CD4-positive, CD25-positive, alpha-beta regulatory T cell (primary cell): Measurements from ENCODE around the gene SPCS2. TPM values are rescaled to one million over a fixed set of nuclear protein-coding genes. Genes with fewer than 3 reads are reported as not detected.

Source experiments
- ATAC-seq, 2 donors: fragments of 150-1000 bp; cut with Tn5 transposase; one replicate each; pipeline ENCODE4 v1.10.0; 2021; ENCODE audit warnings: low read depth in 2 of 2, moderate number of reproducible peaks in 2 of 2, moderate library complexity in 1 of 2
- DNase-seq, 3 donors: peaks; one replicate each; pipeline versions ENCODE4 v3.0.0 to v3.0.0-alpha.2; 2012 to 2022; ENCODE audit warnings: mixed read lengths in 1 of 3
- H3K27ac ChIP-seq: one replicate; pipeline ENCODE4 v1.7.0; 2013; ENCODE audit warnings: mild to moderate bottlenecking, low read length; ENCODE audit not compliant: insufficient read depth, poor library complexity, severe bottlenecking
- H3K27me3 ChIP-seq: one replicate; pipeline ENCODE4 v1.7.0; 2013; ENCODE audit warnings: low read length; ENCODE audit not compliant: control insufficient read depth, insufficient read depth
- H3K36me3 ChIP-seq: one replicate; pipeline ENCODE4 v1.7.0; 2013; ENCODE audit warnings: mild to moderate bottlenecking, low read length, moderate library complexity; ENCODE audit not compliant: control insufficient read depth, insufficient read depth
- H3K4me1 ChIP-seq: 2 replicates; pipeline ENCODE4 v1.7.0; 2013; ENCODE audit warnings: mild to moderate bottlenecking, low read length; ENCODE audit not compliant: insufficient read depth, control insufficient read depth, poor library complexity, severe bottlenecking
- H3K4me3 ChIP-seq: one replicate; pipeline ENCODE4 v1.7.0; 2013; ENCODE audit warnings: low read depth, mild to moderate bottlenecking, low read length, moderate library complexity
- H3K9me3 ChIP-seq, 2 experiments: 1 replicate in 1 of 2; 2 replicates in 1 of 2; pipeline ENCODE4 v1.7.0; 2013; ENCODE audit warnings: low read length in 2 of 2, mild to moderate bottlenecking in 1 of 2, moderate library complexity in 1 of 2; ENCODE audit not compliant: control insufficient read depth in 2 of 2
- H3K27ac Mint-ChIP-seq, 3 donors: one replicate each; pipeline ENCODE4 v1.8.0; 2020 to 2022; ENCODE audit warnings: mild to moderate bottlenecking in 3 of 3, mixed read lengths in 3 of 3, moderate library complexity in 2 of 3
- H3K27me3 Mint-ChIP-seq: one replicate; pipeline ENCODE4 v1.8.0; 2022; ENCODE audit warnings: mild to moderate bottlenecking, mixed read lengths
- H3K36me3 Mint-ChIP-seq: one replicate; pipeline ENCODE4 v1.8.0; 2020; ENCODE audit warnings: mixed read lengths
- H3K4me1 Mint-ChIP-seq, 4 donors: one replicate each; pipeline ENCODE4 v1.8.0; 2020 to 2022; ENCODE audit warnings: mixed read lengths in 4 of 4, mild to moderate bottlenecking in 1 of 4
- H3K4me3 Mint-ChIP-seq, 4 donors: one replicate each; pipeline ENCODE4 v1.8.0; 2020 to 2022; ENCODE audit warnings: mild to moderate bottlenecking in 4 of 4, mixed read lengths in 4 of 4, moderate library complexity in 3 of 4
- H3K9me3 Mint-ChIP-seq, 7 donors: one replicate each; pipeline ENCODE4 v1.8.0; 2020 to 2022; ENCODE audit warnings: mixed read lengths in 7 of 7, mild to moderate bottlenecking in 3 of 7, moderate library complexity in 2 of 7
- polyA plus RNA-seq, 4 donors: library from polyadenylated mRNA; unstranded; fragments of 300-500 nt; fragmentation: Illumina TruSeq; gene quantifications; one replicate each; pipeline ENCODE4 v1.2.3, GENCODE V29; 2021
- total RNA-seq: library from RNA; stranded (reverse); gene quantifications from one replicate; pipeline ENCODE4 v1.2.3, GENCODE V29; 2022

The SPCS2 gene
- total RNA-seq, result 73.2 TPM
- polyA plus RNA-seq, result 100 to 1,000 TPM; 166 to 266 (median 195) TPM

- peak within 1 kb of the TSS; percentile 82 for H3K27ac ChIP-seq
- H3K27me3 ChIP-seq, result no peaks in the 10 kb centered on the region
- Mint-ChIP-seq H3K27ac (peak within 1 kb of the TSS; percentile 99), H3K27me3 (no peaks in the 10 kb centered on the region), H3K9me3 (no peaks in the 10 kb centered on the region), H3K4me3 (peak within 1 kb of the TSS; percentile 96 to 100 (median 97)), H3K36me3 (peaks cover 14% of the 10 kb centered on the region), H3K4me1 (peaks cover 37 to 65% (median 49%) of the 10 kb centered on the region in 4 donors)
- DNase-seq, result peak; percentile 97 to 99 (median 98)
- ATAC-seq, result peak; percentile 98 to 99
- H3K4me1 ChIP-seq, result peaks cover 37% of the 10 kb centered on the region
- peaks cover 15% of the 10 kb centered on the region for H3K36me3 ChIP-seq
- H3K4me3 ChIP-seq, result peak within 1 kb of the TSS; percentile 96
- H3K9me3 ChIP-seq, result no peaks in the 10 kb centered on the region
These were observed at the start of gene SPCS2, which contains the start of gene XRRA1 for GRCh38 chr11:74948898-74949752. TSS of gene SPCS2 (plus strand) at chr11:74949266. CDS start at chr11:74949286, 20 bp downstream. TSS of gene XRRA1 (minus strand) at chr11:74949091. CDS start at chr11:74940878, 8,213 bp downstream.

GRCh38 chr11:74902342-74902741 lies 46.7 kb upstream of the SPCS2 start:
- Mint-ChIP-seq H3K27ac (no peak overlapping the region), H3K4me1 (peaks cover 0 to 21% (median 2%) of the 10 kb centered on the region in 4 donors), H3K36me3 (peaks cover 41% of the 10 kb centered on the region), H3K27me3 (no peaks in the 10 kb centered on the region), H3K9me3 (peaks cover 0 to 46% (median 12%) of the 10 kb centered on the region in 7 donors), H3K4me3 (no peak overlapping the region)
- DNase-seq (no peak), ATAC-seq (no peak)
- H3K4me3 ChIP-seq, result no peak overlapping the region
- H3K36me3 ChIP-seq, result peaks cover 19% of the 10 kb centered on the region
- H3K27ac ChIP-seq, result no peak overlapping the region
- H3K9me3 ChIP-seq, result peaks cover 11 to 14% of the 10 kb centered on the region in 2 experiments
- H3K27me3 ChIP-seq, result no peaks in the 10 kb centered on the region
- H3K4me1 ChIP-seq, result no peaks in the 10 kb centered on the region

- DNase-seq (no peak), ATAC-seq (no peak)
- H3K27ac ChIP-seq, result no peak overlapping the region
- H3K9me3 Mint-ChIP-seq, result peaks cover 0 to 22% (median 11%) of the 10 kb centered on the region in 7 donors
- peaks cover 53% of the 10 kb centered on the region for H3K36me3 Mint-ChIP-seq
- peaks cover 33% of the 10 kb centered on the region for H3K36me3 ChIP-seq
- no peak overlapping the region for H3K4me3 Mint-ChIP-seq
- no peaks in the 10 kb centered on the region for H3K4me1 ChIP-seq
- no peaks in the 10 kb centered on the region for H3K27me3 Mint-ChIP-seq
- H3K27me3 ChIP-seq, result no peaks in the 10 kb centered on the region
- no peak overlapping the region for H3K4me3 ChIP-seq
- peaks cover 3 to 4% of the 10 kb centered on the region in 2 experiments for H3K9me3 ChIP-seq
- H3K27ac Mint-ChIP-seq, result peak overlapping the region; percentile 19 to 68 (median 60)
- peaks cover 0 to 11% (median 2%) of the 10 kb centered on the region in 4 donors for H3K4me1 Mint-ChIP-seq
These were observed 43.7 kb upstream of the SPCS2 start for GRCh38 chr11:74905326-74905725.

- no peaks in the 10 kb centered on the region for H3K9me3 ChIP-seq
- Mint-ChIP-seq H3K9me3 (no peaks in the 10 kb centered on the region), H3K4me3 (no peak overlapping the region), H3K36me3 (peaks cover 48% of the 10 kb centered on the region), H3K27me3 (no peaks in the 10 kb centered on the region), H3K4me1 (peaks cover 0 to 4% (median 2%) of the 10 kb centered on the region in 4 donors), H3K27ac (no peak overlapping the region)
- H3K27me3 ChIP-seq, result no peaks in the 10 kb centered on the region
- ATAC-seq (no peak), DNase-seq (no peak)
- H3K4me3 ChIP-seq, result no peak overlapping the region
- no peak overlapping the region for H3K27ac ChIP-seq
- no peaks in the 10 kb centered on the region for H3K4me1 ChIP-seq
- H3K36me3 ChIP-seq, result peaks cover 41% of the 10 kb centered on the region
These were observed 39.7 kb upstream of the SPCS2 start for GRCh38 chr11:74909385-74909784.

DNA sequence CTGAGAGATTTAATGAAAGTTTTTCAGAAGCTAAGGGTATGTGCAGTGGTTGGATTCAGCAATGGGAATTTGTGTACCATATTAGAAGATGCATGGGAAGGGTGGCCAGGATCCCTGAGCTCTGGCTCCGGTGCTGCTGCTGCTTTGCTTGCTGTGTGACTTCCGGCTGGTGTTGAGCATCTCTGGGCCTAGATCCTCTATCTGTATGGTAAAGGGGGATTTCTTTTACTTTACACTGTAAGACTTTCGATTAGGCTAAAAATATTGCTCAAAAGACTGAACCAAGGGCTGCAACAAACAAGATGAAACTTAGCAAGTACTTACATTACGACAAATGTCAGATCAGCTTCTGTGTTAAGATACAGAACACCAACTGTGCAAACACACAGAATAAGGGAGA lies 39.3 kb upstream of the SPCS2 start:
- Histone ChIP-seq H3K9me3 (no peaks in the 10 kb centered on the region), H3K36me3 (peaks cover 41% of the 10 kb centered on the region), H3K27me3 (no peaks in the 10 kb centered on the region), H3K27ac (no peak overlapping the region), H3K4me3 (no peak overlapping the region), H3K4me1 (no peaks in the 10 kb centered on the region)
- Mint-ChIP-seq H3K36me3 (peaks cover 53% of the 10 kb centered on the region), H3K27me3 (no peaks in the 10 kb centered on the region), H3K4me3 (no peak overlapping the region), H3K27ac (no peak overlapping the region), H3K4me1 (peaks cover 0 to 4% (median 2%) of the 10 kb centered on the region in 4 donors), H3K9me3 (no peaks in the 10 kb centered on the region)
- ATAC-seq (no peak), DNase-seq (no peak)

DNA sequence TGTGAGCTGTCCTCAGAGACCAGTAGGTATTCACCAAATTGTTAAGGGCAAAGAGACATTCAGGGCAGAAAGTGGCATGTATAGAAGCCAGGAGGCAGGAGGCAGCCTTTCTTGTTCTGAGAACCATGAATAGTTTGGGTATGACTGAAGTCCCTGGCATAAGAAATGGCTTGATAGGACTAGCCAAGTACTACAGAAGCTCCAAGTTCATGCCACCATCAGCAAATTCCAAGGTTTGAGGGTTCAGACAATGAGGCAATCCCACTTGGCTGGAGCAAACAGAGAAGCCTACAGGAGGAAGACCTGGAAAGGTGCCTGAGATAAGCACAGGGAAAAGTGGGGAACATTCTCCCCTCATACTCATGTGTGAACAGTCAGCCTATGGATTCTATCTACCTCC lies 25.9 kb upstream of the SPCS2 start:
- H3K4me3 Mint-ChIP-seq, result no peak overlapping the region
- no peaks in the 10 kb centered on the region for H3K9me3 Mint-ChIP-seq
- Histone ChIP-seq H3K4me1 (no peaks in the 10 kb centered on the region), H3K4me3 (no peak overlapping the region), H3K36me3 (peaks cover 30% of the 10 kb centered on the region), H3K9me3 (no peaks in the 10 kb centered on the region), H3K27ac (no peak overlapping the region), H3K27me3 (no peaks in the 10 kb centered on the region)
- peak overlapping the region in 1 of 3 donors; percentile 15 for H3K27ac Mint-ChIP-seq
- H3K36me3 Mint-ChIP-seq, result peaks cover 46% of the 10 kb centered on the region
- peaks cover 0 to 3% (median under 1%) of the 10 kb centered on the region in 4 donors for H3K4me1 Mint-ChIP-seq
- no peaks in the 10 kb centered on the region for H3K27me3 Mint-ChIP-seq
- no peak for ATAC-seq
- no peak for DNase-seq

- Histone ChIP-seq H3K4me1 (no peaks in the 10 kb centered on the region), H3K36me3 (peaks cover 22% of the 10 kb centered on the region), H3K27ac (no peak overlapping the region), H3K9me3 (no peaks in the 10 kb centered on the region), H3K4me3 (no peak overlapping the region), H3K27me3 (no peaks in the 10 kb centered on the region)
- H3K9me3 Mint-ChIP-seq, result no peaks in the 10 kb centered on the region
- H3K4me1 Mint-ChIP-seq, result peaks cover 0 to 3% (median under 1%) of the 10 kb centered on the region in 4 donors
- H3K27ac Mint-ChIP-seq, result peak overlapping the region in 2 of 3 donors; percentile 34 to 58
- peaks cover 25% of the 10 kb centered on the region for H3K36me3 Mint-ChIP-seq
- ATAC-seq (no peak), DNase-seq (no peak)
- no peaks in the 10 kb centered on the region for H3K27me3 Mint-ChIP-seq
- H3K4me3 Mint-ChIP-seq, result no peak overlapping the region
These were observed 23.8 kb upstream of the SPCS2 start for GRCh38 chr11:74925281-74925680.
